Skeletal muscle satellite cell (primary cell): ENCODE measurements around the gene PTPRZ1.

ENCODE experiments used
- H3K27me3 ChIP-seq: 2 replicates; pipeline ENCODE4 v1.7.0; 2013; ENCODE audit warnings: low read length; ENCODE audit not compliant: control insufficient read depth, insufficient read depth
- H3K36me3 ChIP-seq: 2 replicates; pipeline ENCODE4 v1.7.0; 2013; ENCODE audit warnings: mild to moderate bottlenecking, control low read depth, low read length; ENCODE audit not compliant: insufficient read depth
- H3K4me1 ChIP-seq: 2 replicates; pipeline ENCODE4 v1.7.0; 2013; ENCODE audit warnings: low read length; ENCODE audit not compliant: control insufficient read depth, insufficient read depth
- H3K4me2 ChIP-seq: 2 replicates; pipeline ENCODE4 v1.7.0; 2013; ENCODE audit warnings: mild to moderate bottlenecking, low read length
- H3K4me3 ChIP-seq: 2 replicates; pipeline ENCODE4 v1.7.0; 2013; ENCODE audit warnings: low read length
- H3K9ac ChIP-seq: 2 replicates; pipeline ENCODE4 v1.7.0; 2013; ENCODE audit warnings: mild to moderate bottlenecking, low read depth, low read length, moderate library complexity
- H3K9me3 ChIP-seq: replicated peaks from 2 replicates; pipeline ENCODE4 v1.7.0; 2013; ENCODE audit warnings: mild to moderate bottlenecking, control low read depth, low read length

PTPRZ1 gene

DNA sequence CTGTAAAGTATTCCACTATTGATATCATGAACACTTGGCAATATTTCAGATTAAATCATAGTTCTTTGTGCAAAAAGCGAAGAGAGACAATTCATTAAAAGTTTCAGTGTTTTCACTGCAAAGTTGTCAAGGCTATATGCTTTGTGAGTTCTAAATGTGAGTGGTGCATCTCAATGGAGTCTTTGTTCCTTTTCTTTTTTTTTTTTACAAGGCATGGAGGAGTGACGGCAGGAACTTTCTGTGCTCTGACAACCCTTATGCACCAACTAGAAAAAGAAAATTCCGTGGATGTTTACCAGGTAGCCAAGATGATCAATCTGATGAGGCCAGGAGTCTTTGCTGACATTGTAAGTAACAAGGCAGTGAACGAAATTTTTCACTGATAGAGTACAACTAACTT lies 186.6 kb downstream of the PTPRZ1 start:
- no peak overlapping the region for H3K4me2 ChIP-seq
- no peak overlapping the region for H3K4me3 ChIP-seq
- H3K9me3 ChIP-seq, result no peaks in the 10 kb centered on the region
- H3K27me3 ChIP-seq, result no peaks in the 10 kb centered on the region
- H3K36me3 ChIP-seq, result no peaks in the 10 kb centered on the region
- H3K9ac ChIP-seq, result no peak overlapping the region
- H3K4me1 ChIP-seq, result no peaks in the 10 kb centered on the region

DNA sequence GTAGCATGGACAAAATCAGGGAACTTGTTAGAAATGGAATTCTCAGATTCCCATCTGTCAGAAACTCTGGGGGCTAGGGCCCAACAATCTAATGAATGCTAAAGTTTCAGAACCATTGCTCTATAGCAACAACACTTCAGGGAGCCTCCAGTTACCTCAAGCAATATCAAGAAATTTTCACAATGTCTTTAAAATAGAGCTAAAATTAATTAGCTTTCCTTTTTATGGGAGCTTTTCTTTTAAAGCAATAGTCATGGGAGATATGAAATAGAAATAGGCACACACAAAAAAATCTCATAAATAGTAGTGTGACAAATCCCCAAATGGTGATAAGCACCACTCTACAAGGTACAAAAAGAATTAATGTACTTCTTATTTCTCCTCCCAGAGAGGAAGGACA lies 190.2 kb downstream of the PTPRZ1 start:
- H3K4me2 ChIP-seq, result no peak overlapping the region
- no peaks in the 10 kb centered on the region for H3K4me1 ChIP-seq
- no peaks in the 10 kb centered on the region for H3K36me3 ChIP-seq
- H3K4me3 ChIP-seq, result no peak overlapping the region
- no peak overlapping the region for H3K9ac ChIP-seq
- H3K27me3 ChIP-seq, result no peaks in the 10 kb centered on the region
- H3K9me3 ChIP-seq, result no peaks in the 10 kb centered on the region

DNA sequence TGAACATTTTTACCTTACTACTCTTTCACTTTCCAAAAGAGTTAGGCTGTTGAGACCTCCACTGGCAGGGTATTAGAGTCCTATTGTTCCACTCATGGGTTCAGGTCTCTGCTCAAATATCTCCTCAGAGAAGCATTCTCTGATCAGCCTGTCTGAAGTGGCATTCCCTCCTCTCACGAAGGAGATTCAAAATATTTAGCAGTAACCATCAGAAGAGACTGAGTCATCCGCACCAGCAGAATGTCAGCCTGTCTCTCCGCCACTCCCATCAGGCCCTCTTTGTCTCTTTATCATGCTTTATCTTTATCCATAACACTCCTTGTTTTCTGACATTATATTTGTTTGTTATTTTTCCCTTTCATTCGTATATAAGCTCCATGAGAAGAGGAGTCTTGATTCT lies 192.0 kb downstream of the PTPRZ1 start:
- H3K4me2 ChIP-seq, result no peak overlapping the region
- no peak overlapping the region for H3K9ac ChIP-seq
- no peak overlapping the region for H3K4me3 ChIP-seq
- H3K4me1 ChIP-seq, result no peaks in the 10 kb centered on the region
- no peaks in the 10 kb centered on the region for H3K9me3 ChIP-seq
- no peaks in the 10 kb centered on the region for H3K27me3 ChIP-seq
- H3K36me3 ChIP-seq, result no peaks in the 10 kb centered on the region

DNA sequence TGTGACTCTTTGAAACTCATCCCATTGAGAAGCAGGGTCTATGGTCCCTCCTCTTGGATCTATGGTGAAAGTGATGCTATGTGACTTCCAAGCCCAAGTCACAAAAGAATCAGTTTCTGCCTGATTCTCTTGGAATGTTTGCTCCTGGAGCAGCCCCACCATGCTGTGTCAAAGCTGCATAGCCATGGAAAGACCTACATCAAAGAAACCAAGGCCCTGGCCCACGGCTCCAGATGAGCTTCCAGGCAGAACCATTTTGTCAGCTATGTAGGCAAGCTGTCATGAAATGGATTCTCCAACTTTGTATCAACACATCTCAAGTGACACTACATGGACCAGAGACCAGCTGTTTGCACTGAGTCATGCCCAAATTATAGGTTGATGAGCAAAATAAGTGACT lies 194.1 kb downstream of the PTPRZ1 start:
- no peaks in the 10 kb centered on the region for H3K4me1 ChIP-seq
- no peaks in the 10 kb centered on the region for H3K27me3 ChIP-seq
- H3K4me2 ChIP-seq, result no peak overlapping the region
- H3K9ac ChIP-seq, result no peak overlapping the region
- H3K36me3 ChIP-seq, result no peaks in the 10 kb centered on the region
- no peak overlapping the region for H3K4me3 ChIP-seq
- H3K9me3 ChIP-seq, result no peaks in the 10 kb centered on the region

DNA sequence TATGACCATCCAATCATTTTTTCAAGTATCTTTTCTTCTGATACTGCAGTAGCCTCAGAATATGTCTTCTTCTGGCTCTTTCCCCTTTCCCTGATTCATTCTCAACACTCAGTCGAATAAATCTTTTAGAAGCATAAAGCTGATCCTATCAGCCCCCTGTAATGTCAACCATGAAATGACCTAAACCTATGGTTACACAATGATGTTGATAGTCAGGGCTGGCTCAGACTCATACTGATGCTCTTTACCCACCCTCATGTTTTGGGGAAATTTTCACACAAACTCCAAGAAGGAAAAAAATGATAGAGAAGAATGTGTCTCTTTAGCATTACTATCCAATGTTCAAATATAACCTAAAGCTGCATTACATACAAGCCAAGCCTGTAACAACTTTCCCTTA lies 195.1 kb downstream of the PTPRZ1 start:
- Histone ChIP-seq H3K36me3 (no peaks in the 10 kb centered on the region), H3K9ac (no peak overlapping the region), H3K4me1 (no peaks in the 10 kb centered on the region), H3K4me3 (no peak overlapping the region), H3K4me2 (no peak overlapping the region), H3K9me3 (no peaks in the 10 kb centered on the region), H3K27me3 (no peaks in the 10 kb centered on the region)

DNA sequence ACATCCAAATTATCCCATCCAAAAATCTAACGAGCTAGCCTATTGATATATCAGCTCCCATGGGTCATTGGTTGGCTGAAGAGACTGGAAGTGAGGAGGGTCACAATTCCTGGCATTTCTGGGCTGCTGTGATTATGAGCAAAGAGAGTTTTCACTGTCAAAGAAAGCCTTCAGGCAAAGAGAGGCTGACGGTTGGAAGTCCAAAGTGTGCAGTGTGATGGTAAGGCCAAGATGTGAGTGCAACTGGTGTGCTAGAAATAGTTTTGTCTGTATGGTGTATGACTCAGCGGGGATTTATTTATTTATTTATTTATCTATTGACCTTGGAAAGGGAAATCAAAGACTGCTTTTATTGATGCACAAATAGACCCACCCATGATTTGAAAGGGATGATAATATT lies 196.0 kb downstream of the PTPRZ1 start:
- H3K27me3 ChIP-seq, result no peaks in the 10 kb centered on the region
- no peak overlapping the region for H3K9ac ChIP-seq
- no peak overlapping the region for H3K4me3 ChIP-seq
- no peak overlapping the region for H3K4me2 ChIP-seq
- no peaks in the 10 kb centered on the region for H3K9me3 ChIP-seq
- H3K36me3 ChIP-seq, result no peaks in the 10 kb centered on the region
- no peaks in the 10 kb centered on the region for H3K4me1 ChIP-seq

DNA sequence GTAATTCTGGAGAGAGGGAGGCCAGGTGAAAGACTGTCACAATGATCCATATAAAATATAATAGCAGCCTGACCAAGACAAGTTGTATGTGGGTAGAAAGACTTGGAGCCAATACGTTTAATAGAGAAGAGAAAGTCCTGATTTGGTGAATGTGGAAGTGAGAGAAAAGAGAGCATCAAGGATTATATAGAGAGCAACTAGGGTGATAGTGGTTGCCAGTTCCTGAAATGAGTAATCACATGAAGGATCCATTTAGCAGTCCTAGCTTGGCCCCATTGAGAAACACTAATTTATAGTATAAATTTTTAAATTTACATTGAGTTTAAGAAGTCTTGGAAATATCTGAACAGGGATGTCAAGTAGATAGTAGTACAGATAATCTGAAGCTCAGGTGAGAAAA lies 197.1 kb downstream of the PTPRZ1 start:
- Histone ChIP-seq H3K9me3 (no peaks in the 10 kb centered on the region), H3K4me2 (no peak overlapping the region), H3K4me1 (no peaks in the 10 kb centered on the region), H3K9ac (no peak overlapping the region), H3K4me3 (no peak overlapping the region), H3K27me3 (no peaks in the 10 kb centered on the region), H3K36me3 (no peaks in the 10 kb centered on the region)

DNA sequence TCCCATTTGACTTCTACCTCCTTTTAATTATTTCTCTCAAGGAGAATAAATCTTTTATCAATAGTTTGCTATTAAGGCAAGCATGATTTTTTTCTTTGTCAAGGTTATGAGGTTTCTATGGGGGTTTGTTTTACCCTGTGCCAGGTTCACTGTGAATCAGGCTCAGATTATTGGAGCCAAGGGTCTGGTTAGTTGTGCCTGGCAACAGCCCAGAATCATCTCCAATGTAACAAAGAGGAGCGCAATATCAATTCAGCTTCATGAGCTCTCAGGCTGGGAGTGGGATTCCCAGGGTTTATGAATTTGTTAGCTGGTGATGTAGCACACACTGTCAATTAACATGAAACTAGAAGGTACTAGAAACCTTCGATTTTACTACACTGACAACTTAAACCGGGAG lies 197.9 kb downstream of the PTPRZ1 start:
- H3K4me3 ChIP-seq, result no peak overlapping the region
- H3K36me3 ChIP-seq, result no peaks in the 10 kb centered on the region
- no peaks in the 10 kb centered on the region for H3K4me1 ChIP-seq
- H3K4me2 ChIP-seq, result no peak overlapping the region
- no peak overlapping the region for H3K9ac ChIP-seq
- no peaks in the 10 kb centered on the region for H3K27me3 ChIP-seq
- H3K9me3 ChIP-seq, result no peaks in the 10 kb centered on the region

DNA sequence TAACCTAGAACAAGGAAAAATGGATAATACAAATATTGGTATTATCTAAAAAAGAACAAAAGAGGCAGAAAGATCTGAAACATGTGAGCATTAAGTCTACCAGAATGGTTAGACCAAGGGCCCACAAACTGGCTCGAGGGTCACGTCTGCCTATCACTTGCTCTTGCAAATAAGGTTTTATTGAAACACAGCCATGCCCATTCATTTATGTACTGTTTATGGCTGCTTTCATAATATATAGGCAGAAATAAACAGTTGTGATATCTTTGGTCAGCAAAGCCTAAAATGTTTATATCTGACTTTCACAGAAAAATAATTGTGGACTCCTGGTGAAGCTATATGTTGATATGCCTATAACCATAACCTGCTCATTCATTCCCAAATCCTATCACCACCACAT lies 199.3 kb downstream of the PTPRZ1 start:
- no peak overlapping the region for H3K9ac ChIP-seq
- H3K4me2 ChIP-seq, result no peak overlapping the region
- no peaks in the 10 kb centered on the region for H3K4me1 ChIP-seq
- no peaks in the 10 kb centered on the region for H3K9me3 ChIP-seq
- H3K4me3 ChIP-seq, result no peak overlapping the region
- H3K36me3 ChIP-seq, result no peaks in the 10 kb centered on the region
- no peaks in the 10 kb centered on the region for H3K27me3 ChIP-seq

DNA sequence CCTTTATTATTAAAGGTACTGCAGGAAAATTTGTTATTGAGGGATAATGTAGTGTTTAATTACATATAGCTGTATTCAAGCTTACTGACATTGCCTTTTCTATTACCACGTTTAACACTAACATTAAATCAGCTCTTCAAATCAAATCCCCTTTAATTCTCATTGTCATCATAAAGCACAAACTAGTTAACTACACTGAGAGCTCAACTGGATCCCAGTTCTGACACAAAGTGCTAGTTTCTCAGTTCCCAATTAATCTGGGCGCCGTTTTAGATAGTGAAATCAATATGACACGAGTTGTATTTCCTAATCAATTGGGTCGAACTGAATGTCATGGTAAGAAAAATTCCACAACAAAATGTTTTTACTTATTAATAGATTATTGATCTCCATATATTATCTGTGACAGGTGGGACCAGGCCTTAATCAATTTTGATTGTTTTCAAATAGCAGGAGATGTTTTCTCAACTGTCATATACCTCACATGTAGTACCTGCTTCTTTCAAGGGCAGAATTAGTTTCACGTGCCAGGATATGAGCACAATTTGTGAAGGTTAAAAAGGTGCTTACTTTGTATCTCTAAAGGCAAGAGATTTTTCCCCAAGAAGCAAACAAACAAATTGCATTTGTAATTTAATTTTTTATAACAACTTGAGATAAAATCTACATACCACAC lies 200.1 kb downstream of the PTPRZ1 start:
- H3K9me3 ChIP-seq, result no peaks in the 10 kb centered on the region
- no peaks in the 10 kb centered on the region for H3K36me3 ChIP-seq
- H3K9ac ChIP-seq, result no peak overlapping the region
- H3K4me1 ChIP-seq, result no peaks in the 10 kb centered on the region
- H3K27me3 ChIP-seq, result no peaks in the 10 kb centered on the region
- H3K4me2 ChIP-seq, result no peak overlapping the region
- no peak overlapping the region for H3K4me3 ChIP-seq

DNA sequence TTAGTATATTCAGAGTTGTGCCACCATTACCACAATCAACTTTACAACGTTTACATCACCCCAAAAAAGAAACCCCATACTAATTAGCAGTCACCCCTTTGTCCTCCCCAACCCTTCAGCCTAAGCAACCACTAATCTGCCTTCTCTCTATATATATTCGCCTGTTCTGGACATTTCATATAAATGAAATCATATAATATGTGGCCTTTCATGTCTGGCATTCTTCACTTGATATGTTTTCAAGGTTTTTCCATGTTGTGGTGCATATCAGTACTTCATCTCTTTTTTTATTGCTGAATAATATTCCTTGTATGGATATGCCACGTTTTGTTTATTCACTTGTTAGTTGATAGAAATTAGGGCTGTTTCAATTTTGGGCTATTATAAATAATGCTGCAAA lies 200.7 kb downstream of the PTPRZ1 start:
- Histone ChIP-seq H3K4me3 (no peak overlapping the region), H3K9ac (no peak overlapping the region), H3K4me1 (no peaks in the 10 kb centered on the region), H3K27me3 (no peaks in the 10 kb centered on the region), H3K9me3 (no peaks in the 10 kb centered on the region), H3K4me2 (no peak overlapping the region), H3K36me3 (no peaks in the 10 kb centered on the region)

DNA sequence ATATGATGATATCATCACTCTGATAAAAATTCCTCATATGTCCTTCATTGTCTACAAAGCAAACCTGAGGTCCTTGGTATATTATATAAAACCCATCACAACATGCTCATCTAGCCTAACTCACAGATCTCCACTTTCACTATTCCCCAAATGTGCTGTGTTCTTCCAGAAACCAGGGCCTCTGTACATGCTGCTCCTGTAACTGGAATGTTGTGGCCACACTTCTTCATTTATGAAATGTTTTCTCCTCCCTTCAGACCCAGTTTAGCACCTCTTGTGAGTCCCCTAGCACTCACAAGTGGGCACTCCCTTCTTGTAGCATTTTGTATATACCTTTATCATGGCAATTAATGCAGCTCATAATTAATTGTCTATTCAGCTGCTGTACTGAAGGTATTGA lies 209.2 kb downstream of the PTPRZ1 start:
- no peak overlapping the region for H3K4me3 ChIP-seq
- H3K4me2 ChIP-seq, result no peak overlapping the region
- H3K36me3 ChIP-seq, result peaks cover 2% of the 10 kb centered on the region
- H3K4me1 ChIP-seq, result no peaks in the 10 kb centered on the region
- no peak overlapping the region for H3K9ac ChIP-seq
- no peaks in the 10 kb centered on the region for H3K27me3 ChIP-seq
- H3K9me3 ChIP-seq, result no peaks in the 10 kb centered on the region
